ENCODE measurements around the gene MATCAP1.

MATCAP1 gene

DNA sequence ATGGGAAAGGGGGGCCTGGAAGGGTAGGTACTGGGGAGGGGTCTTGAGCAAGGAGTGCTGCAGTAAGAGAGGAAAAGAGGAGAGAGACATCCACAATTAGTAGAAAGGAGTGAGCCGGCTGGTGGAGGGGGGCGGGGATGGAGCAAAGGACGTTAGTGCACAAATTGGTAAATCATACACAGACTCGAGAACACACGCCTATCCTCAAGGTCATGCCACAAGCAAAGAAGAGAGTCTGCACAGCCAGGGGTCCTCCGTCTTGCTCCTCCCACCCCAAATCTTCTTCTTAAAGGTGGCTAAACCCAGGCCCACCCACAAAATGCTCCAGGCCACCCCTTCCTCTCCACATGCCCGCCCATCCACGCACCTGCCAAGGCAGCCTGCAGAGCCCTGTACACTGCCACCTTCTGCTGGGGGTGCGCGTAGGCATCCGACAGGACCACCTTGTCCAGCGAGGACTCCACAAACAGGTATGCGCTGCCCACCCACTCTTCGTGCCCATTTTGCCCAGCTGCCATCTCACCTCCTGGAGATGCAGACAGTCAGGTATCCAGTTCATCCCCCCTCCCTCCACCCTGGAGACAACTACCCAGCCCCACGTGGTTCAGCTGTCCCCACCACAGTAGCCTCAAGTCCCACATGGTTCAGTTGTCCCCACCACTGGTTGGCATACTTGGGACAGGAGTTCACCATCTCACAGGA lies 27.5 kb downstream of the MATCAP1 start:
- TF ChIP-seq, protein P1, sequence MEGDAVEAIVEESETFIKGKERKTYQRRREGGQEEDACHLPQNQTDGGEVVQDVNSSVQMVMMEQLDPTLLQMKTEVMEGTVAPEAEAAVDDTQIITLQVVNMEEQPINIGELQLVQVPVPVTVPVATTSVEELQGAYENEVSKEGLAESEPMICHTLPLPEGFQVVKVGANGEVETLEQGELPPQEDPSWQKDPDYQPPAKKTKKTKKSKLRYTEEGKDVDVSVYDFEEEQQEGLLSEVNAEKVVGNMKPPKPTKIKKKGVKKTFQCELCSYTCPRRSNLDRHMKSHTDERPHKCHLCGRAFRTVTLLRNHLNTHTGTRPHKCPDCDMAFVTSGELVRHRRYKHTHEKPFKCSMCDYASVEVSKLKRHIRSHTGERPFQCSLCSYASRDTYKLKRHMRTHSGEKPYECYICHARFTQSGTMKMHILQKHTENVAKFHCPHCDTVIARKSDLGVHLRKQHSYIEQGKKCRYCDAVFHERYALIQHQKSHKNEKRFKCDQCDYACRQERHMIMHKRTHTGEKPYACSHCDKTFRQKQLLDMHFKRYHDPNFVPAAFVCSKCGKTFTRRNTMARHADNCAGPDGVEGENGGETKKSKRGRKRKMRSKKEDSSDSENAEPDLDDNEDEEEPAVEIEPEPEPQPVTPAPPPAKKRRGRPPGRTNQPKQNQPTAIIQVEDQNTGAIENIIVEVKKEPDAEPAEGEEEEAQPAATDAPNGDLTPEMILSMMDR (IDR thresholded peaks at IDR 0.05; ENCODE audit: low read depth, low read length, missing control alignments) = no peak
- no peak overlapping the region for H3K4me3 ChIP-seq (replicated peaks; ENCODE audit: low read depth, low read length)
- no peak for DNase-seq (ENCODE audit: extremely low read depth, low read depth)

DNA sequence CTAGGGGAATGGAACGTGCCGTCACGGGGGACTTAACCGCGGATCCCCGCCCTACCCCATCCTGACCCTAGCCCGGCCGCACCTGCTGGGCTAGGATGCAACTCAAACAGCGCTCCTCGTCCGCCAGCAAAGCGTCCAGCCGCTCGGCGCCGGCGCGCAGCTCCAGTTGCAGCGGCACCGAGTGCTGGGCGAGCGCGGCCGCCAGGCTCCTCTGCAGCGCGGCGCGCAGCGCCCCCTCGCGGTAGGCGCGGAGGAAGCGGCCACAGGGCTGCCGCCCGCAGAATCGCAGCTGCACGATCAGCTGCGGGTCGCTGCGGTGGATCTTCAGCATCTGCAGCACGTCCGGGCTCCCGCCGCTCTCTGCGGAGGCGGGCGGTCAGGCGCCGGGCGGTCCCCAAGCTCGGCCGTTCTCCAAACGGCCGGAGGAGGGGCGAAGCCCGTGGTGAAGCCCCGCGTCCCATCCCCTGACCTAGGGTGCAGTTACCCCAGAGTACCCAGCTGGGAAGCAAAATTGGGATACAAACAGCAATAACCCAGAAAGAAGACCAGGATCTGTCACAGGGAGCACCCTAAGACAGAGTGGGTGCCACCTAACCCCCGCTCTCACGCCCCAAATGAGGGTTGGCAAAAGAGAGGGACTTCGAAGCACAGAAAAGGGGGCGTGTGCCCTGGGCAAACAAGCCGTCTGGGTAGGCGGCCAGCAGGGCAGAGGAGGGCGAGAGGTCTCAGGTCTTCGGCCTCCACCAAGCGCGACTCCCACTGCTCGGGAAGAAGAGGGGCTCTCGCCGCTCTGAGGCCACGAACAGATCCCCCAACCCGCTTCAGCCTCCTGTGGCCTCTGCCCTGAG lies 28.2 kb downstream of the MATCAP1 start:
- no peak for DNase-seq (ENCODE audit: extremely low read depth, low read depth)
- H3K4me3 ChIP-seq (replicated peaks; ENCODE audit: low read depth, low read length) = peak overlapping the region; percentile 9; the same call in 1 of the 2 replicates
- TF ChIP-seq, protein P1 (IDR thresholded peaks at IDR 0.05; ENCODE audit: low read depth, low read length, missing control alignments) = peak; percentile 74

DNA sequence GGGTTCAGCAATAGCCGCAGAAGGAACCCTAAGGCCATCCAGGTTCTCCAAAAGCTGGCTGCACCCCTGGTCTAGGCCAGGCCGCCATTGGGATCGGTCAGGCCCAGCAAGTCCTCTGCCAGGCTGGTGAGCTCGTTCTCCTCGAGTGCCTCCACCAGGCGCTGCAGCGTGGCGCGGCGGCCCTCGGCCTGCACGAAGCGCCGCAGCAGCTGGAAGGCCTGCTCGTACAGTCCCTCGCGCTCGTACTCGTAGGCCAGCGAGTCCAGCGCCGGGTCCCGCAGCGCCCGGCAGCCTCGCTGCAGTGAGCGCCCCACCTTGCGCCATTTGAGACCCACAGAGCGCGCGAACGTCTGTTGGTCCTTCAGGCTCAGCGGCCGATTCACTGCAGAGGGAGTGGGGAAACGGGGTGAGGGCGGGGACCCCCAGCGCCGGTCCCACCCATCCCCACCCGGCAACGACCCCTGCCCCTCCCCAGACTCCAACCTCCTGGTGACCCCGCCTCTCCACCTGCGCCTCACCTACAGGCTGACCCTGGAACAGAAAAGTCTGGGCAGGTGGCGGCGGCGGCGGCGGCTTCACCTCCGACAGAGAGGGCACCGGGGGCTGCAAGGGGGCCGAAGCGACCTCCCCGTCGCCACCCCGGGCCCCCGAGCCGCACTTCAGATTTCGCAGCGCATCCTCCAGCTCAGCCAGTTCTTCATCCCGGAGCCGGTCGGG lies 29.0 kb downstream of the MATCAP1 start:
- H3K4me3 ChIP-seq (replicated peaks; ENCODE audit: low read depth, low read length) = peak overlapping the region; percentile 9; the same call in 1 of the 2 replicates
- DNase-seq (ENCODE audit: extremely low read depth, low read depth) = no peak
- TF ChIP-seq, protein P1 (IDR thresholded peaks at IDR 0.05; ENCODE audit: low read depth, low read length, missing control alignments) = no peak

DNA sequence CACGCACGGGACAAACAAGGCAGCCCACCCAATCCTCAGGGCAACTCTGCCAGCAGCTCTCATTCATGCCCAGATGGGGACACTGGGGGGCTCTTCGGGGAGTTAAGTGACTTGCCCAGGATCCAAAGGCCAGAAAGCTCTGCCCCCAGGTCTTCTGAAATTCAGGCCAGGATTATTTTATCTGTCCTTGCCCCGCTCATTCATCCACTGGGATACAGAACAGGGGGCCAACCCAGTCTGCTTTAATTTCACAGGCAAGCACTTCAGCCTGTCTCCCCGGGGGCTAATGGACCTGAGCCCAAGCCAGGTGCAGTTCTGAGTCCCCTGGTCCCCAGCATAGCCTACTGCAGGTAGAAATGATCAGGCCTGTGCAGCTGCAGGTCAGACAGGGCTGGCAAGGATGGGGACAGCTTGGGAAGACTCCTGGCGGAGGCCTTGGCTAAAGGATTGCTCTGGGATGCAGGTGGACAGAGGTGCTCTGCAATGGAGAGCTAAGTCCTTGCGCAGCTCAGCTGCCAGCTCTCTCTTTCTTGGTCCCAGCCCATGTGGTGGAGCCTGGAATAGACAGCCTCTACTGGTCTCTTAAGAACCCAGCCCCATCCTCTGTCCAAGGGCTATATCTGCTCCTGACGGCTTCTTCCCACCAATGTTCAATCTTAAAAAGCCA lies 32.2 kb downstream of the MATCAP1 start:
- TF ChIP-seq, protein P1 (IDR thresholded peaks at IDR 0.05; ENCODE audit: low read depth, low read length, missing control alignments) = no peak
- H3K4me3 ChIP-seq (replicated peaks; ENCODE audit: low read depth, low read length) = no peak overlapping the region
- no peak for DNase-seq (ENCODE audit: extremely low read depth, low read depth)

DNA sequence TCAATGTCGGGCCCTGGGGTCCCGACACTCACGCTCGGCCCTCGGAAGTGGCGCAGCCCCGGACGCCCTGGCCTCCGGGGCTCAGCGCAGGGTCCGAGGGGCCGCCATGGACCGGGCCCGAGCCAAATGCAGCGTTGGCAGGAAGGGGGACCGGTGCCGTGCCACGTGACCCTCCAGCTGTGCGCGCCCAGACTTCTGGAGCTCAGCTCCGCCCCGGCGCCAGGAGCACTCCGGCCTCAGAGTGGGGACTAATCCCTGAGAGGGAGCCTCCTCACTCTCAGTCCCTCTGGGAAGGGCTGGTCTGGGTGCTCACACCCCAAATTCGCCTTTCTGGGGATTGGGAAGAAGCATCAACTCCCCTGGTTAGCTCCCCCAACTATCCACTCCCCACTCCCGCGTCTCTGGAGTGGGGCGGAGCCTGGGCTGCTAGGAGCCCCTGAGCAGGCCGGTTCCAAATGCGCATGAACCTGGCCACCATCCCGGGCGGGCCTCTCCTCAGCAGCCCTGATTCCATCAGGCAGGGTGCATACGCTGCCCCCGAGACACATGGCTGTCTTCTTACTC lies 32.8 kb downstream of the MATCAP1 start, which contains the start of gene B3GNT9:
Gene B3GNT9 (minus strand): TSS at position 166 of the 564 bp plus-strand sequence. CDS start 513 bp downstream, outside the sequence.
- H3K4me3 ChIP-seq (replicated peaks; ENCODE audit: low read depth, low read length) = peak within 1 kb of the TSS; percentile 50
- TF ChIP-seq, protein P1 (IDR thresholded peaks at IDR 0.05; ENCODE audit: low read depth, low read length, missing control alignments) = no peak
- no peak for DNase-seq (ENCODE audit: extremely low read depth, low read depth)
